ENCODE results near the gene SP140.
"Not testable (repeated sequence)": the region's sequence is repeated elsewhere in the genome, so short reads cannot be mapped to it uniquely, and the experiment has no call there.

Gene SP140

DNA sequence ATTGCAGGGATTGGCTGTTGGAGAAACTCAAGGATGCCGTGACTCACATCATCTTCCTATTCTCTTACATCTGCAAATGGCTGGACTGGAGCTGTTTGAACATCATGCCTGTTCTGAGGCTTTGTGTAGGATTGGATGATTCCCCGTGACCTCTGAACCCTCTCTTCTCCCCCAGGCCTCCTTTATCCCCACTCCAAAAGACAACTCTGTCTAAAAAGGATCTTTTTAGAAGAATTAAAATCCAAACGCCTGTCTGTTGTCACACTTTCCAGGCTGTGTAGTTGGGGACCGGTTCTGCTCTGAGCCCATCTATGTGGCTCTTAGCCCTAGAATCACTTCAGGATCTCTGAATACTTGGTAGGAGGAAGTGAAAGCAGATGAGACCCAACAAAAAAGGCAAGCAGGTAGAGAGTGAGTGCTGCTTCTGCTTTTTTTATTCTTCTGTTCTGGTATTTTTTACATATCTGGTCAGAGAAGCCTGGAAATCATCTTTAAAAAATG lies 565 bp downstream of the SP140 start:
- DNase-seq, result peak in 2 of 6 experiments; percentile 14 to 19

DNA sequence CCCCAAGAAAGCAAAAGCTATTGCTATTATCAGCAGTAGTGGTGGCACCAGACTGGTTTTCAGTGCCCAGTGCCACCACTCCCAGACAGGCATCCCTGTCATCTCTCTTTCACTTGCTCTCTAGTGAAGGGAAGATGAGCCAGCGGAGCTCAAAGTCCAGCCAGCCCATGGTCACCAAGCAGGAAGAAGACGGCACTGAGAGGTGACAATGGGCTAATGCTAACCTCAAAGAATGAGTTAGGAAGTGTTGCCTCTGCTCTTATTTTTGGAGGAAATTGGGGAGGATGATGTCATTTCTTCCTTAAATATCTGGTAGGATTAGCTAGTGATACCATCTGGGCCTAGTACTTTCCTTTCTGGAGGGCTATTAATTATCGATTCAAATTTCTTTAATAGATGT lies 1.7 kb downstream of the SP140 start:
- no peak for DNase-seq

- no peak for DNase-seq
Observed at GRCh38 chr2:230230087-230230486, 4.6 kb downstream of the SP140 start.

GRCh38 chr2:230230496-230231200 lies 5.1 kb downstream of the SP140 start:
- no peak for DNase-seq

GRCh38 chr2:230231251-230231650 lies 5.7 kb downstream of the SP140 start:
- no peak for DNase-seq

- DNase-seq, result no peak
Observed at GRCh38 chr2:230234122-230234722, 8.7 kb downstream of the SP140 start.

GRCh38 chr2:230234845-230235244 lies 9.3 kb downstream of the SP140 start:
- DNase-seq, result no peak

DNA sequence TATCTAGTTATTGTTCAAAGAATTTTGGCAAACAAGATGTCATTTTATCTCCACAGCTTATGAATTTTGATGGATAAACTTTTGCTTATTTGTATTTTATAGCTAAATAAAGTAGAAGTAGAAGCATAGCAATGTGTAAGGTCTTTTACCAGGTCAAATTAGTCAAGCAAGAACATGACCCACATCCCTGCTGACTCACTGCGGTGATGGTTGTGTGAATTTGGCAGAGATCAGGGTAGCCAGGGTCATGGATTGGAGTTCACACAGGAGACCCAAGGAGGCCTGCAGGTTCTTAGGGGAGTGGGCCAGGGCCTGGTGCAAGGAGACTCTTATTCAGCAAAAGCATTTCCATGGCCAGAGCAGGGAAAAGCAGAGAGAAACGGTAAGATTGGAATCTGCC lies 18.7 kb downstream of the SP140 start:
- no peak for DNase-seq

DNA sequence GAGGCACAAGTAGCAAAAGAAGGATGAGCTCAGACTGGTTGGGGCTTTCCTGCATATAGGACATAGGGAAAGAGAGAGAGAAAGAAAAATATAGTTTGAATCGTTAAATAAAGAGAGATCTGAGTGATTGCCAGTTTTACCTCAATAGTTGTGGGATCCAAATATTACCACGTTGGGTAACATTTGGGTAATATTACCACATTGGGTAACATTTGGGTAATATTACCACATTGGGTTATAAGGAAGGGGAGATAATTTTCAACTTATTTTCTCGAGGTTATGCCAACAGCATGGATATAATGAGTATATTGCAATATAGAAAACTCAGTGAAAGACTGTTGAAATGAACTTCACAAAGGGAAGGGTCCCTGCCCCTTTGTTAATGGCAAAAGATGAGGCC lies 20.7 kb downstream of the SP140 start:
- no peak for DNase-seq

- no peak for DNase-seq
Observed at GRCh38 chr2:230250231-230250630, 24.7 kb downstream of the SP140 start.

- DNase-seq, result peak in 3 of 6 experiments; percentile 34 to 67 (median 49)
Observed at GRCh38 chr2:230254152-230254881, 28.8 kb downstream of the SP140 start.

DNA sequence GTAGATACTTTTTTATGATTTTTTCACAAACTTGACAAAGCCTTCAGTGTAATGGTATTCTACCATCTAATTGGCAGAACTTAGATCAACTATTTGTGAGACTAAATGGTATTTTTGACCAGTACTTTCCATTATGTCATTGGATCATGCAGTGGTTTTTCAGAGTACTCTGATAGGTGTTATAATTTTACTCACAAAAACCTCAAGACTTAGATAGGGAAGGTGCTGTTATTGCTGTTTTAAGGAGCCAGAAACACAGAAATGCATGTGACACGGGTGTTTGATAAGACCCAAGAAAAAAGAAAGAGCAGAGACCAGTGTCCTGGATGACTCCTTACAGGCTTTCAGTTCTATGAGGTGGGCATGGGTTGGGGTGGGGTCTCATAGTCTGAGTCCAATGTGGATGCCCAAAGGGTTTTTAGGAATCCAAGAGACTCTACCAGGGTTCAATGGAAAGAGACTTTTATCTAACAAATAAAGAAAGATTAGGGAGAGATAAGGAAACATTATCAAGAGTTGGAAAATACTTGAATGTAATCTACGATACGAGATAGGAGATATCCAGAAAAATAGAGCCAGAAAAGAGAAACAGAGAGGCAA lies 31.3 kb downstream of the SP140 start:
- no peak for DNase-seq

DNA sequence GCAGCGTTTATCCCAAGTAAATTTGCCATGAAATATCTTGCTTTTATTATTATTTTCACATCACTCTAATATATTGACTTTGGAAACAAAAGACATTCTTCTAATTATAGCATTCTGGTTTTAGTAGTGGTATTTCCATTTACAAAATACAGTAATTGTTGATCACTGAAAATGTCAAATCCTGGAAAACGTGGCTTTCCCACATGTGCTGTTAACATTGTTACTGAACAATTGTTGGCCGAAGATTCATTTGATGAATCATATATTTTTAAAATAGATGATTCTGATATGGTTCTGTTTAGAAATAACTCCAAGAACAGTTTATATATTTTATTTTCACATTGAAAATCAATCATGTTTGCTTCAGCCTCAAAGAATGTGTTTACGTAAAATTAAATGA lies 32.9 kb downstream of the SP140 start:
- DNase-seq, result no peak

DNA sequence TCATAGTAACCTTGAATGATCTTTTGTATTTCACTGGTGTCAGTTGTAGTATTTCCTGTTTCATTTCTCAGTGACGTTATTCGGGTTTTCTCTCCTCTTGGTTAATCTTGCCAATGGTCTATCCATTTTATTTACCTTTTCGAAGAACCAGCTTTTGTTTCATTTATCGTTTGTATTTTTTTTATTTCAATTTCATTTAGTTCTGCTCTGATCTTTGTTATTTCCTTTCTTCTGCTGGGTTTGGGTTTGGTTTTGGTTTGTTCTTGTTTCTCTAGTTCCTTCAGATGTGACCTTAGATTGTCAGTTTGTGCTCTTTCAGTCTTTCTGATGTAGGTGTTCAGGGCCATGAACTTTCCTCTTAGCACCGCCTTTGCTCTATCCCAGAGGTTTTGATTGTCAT lies 36.7 kb downstream of the SP140 start:
- DNase-seq, result peak in 3 of 6 experiments; percentile 73 to 82 (median 81)

GRCh38 chr2:230264945-230265344 lies 39.4 kb downstream of the SP140 start:
- DNase-seq, result not testable (repeated sequence)

DNA sequence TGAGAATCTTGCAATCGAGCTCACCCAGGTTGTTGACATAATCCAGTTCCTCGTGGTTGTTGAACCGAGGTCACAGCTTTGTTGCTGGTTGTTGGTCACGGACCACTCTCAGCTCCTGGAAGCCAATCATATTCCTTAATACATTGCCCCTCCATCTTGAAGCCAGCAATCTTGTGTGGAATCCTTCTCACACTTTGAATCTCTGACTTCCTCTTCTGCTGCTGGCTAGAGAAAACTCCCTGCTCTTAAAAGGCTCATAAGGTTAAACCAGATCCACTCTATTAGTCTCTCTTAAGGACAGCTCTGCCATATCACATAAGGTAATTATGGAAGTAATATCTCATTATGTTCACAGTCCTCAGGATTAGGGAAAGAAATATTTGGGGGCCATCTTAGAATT lies 41.1 kb downstream of the SP140 start:
- no peak for DNase-seq

GRCh38 chr2:230267059-230267458 lies 41.5 kb downstream of the SP140 start:
- DNase-seq, result no peak

GRCh38 chr2:230267556-230267955 lies 42.0 kb downstream of the SP140 start:
- DNase-seq, result no peak

- no peak for DNase-seq
Observed at GRCh38 chr2:230268606-230269243, 43.2 kb downstream of the SP140 start.

- DNase-seq, result no peak
Observed at GRCh38 chr2:230269715-230270114, 44.2 kb downstream of the SP140 start.

DNA sequence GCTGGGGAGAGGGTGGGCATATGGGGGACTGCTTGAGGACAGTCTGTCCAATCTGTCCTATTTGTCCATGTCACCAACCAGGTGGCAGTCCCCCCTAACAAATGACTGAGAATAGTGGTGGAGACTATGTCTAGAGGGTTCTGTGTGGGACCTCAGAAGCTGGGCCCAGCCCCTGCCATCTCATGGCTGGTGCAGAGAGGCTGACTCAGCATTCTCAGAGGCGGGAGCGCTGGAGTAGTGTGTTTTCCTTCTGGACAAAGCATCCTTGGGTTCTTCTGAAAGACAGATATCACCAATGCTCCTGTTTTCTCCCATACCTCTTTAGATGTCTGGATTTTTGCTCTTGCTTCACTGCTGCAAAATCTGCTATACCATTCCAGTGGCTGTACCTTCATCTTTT lies 57.4 kb downstream of the SP140 start:
- no peak for DNase-seq

GRCh38 chr2:230286048-230286447 lies 60.5 kb downstream of the SP140 start:
- no peak for DNase-seq

- DNase-seq, result peak in 2 of 6 experiments; percentile 27 to 28
Observed at GRCh38 chr2:230289311-230289710, 63.8 kb downstream of the SP140 start.
